Neutrophil (primary cell): Measurements from ENCODE around the gene PLAGL2.
A peak's percentile ranks its signal among the peaks of the same experiment; 100 is the strongest.

ENCODE experiments used
- H3K27ac ChIP-seq: fragments of 200-600 bp; sonication (generic); 2 replicates; pipeline ENCODE4 v1.5.1; 2016; ENCODE audit warnings: mild to moderate bottlenecking, moderate library complexity
- H3K27me3 ChIP-seq: fragments of 200-600 bp; sonication (generic); 2 replicates; pipeline ENCODE4 v1.6.0; 2016; ENCODE audit warnings: mild to moderate bottlenecking
- H3K36me3 ChIP-seq: fragments of 200-600 bp; sonication (generic); 2 replicates; pipeline ENCODE4 v1.5.1; 2017
- H3K4me1 ChIP-seq, 2 experiments: fragments of 200-600 bp in 1 of 2; sonication (generic) in 1 of 2; 1 replicate in 1 of 2; 2 replicates in 1 of 2; pipeline versions ENCODE4 v1.5.1 to v1.6.1; 2013 to 2016; ENCODE audit warnings: low read depth in 1 of 2, low read length in 1 of 2, mild to moderate bottlenecking in 1 of 2, moderate library complexity in 1 of 2; ENCODE audit not compliant: control insufficient read depth in 1 of 2, insufficient read depth in 1 of 2
- H3K4me3 ChIP-seq, 2 experiments: fragments of 200-600 bp in 1 of 2; sonication (generic) in 1 of 2; 1 replicate in 1 of 2; 2 replicates in 1 of 2; pipeline ENCODE4 v1.5.1; 2013 to 2016; ENCODE audit warnings: low read depth in 1 of 2, low read length in 1 of 2, mild to moderate bottlenecking in 1 of 2, moderate library complexity in 1 of 2
- H3K9me3 ChIP-seq: fragments of 200-600 bp; sonication (generic); 2 replicates; pipeline ENCODE4 v1.5.1; 2016
- CTCF ChIP-seq: fragments of 200-600 bp; sonication (generic); IDR thresholded peaks from 2 replicates; pipeline ENCODE4 v1.5.1; 2016; ENCODE audit warnings: antibody characterized with exemption

Gene PLAGL2

GRCh38 chr20:32158943-32159660, 48.4 kb downstream of the PLAGL2 start:
- TF ChIP-seq CTCF = no peak
- H3K27me3 ChIP-seq = no peaks in the 10 kb centered on the region
- H3K27ac ChIP-seq = no peak overlapping the region
- H3K4me3 ChIP-seq = no peak overlapping the region
- no peaks in the 10 kb centered on the region for H3K9me3 ChIP-seq
- peaks cover 78% of the 10 kb centered on the region for H3K36me3 ChIP-seq
- peaks cover 15 to 22% of the 10 kb centered on the region in 2 experiments for H3K4me1 ChIP-seq

- Histone ChIP-seq H3K27me3 (no peaks in the 10 kb centered on the region), H3K4me3 (no peak overlapping the region), H3K4me1 (peaks cover 15 to 22% of the 10 kb centered on the region in 2 experiments), H3K9me3 (no peaks in the 10 kb centered on the region), H3K36me3 (peaks cover 78% of the 10 kb centered on the region), H3K27ac (no peak overlapping the region)
- no peak for TF ChIP-seq CTCF
Measured at GRCh38 chr20:32158351-32158750, 49.2 kb downstream of the PLAGL2 start.

GRCh38 chr20:32157611-32158010, 49.9 kb downstream of the PLAGL2 start:
- Histone ChIP-seq H3K4me3 (no peak overlapping the region), H3K27ac (no peak overlapping the region), H3K9me3 (no peaks in the 10 kb centered on the region), H3K36me3 (peaks cover 80% of the 10 kb centered on the region), H3K4me1 (peaks cover 15 to 22% of the 10 kb centered on the region in 2 experiments), H3K27me3 (no peaks in the 10 kb centered on the region)
- TF ChIP-seq CTCF = no peak

- Histone ChIP-seq H3K4me1 (peaks cover 15 to 22% of the 10 kb centered on the region in 2 experiments), H3K27me3 (no peaks in the 10 kb centered on the region), H3K9me3 (no peaks in the 10 kb centered on the region), H3K27ac (peak overlapping the region; percentile 84), H3K36me3 (peaks cover 79% of the 10 kb centered on the region), H3K4me3 (peak overlapping the region in 1 of 2 experiments; percentile 15)
- TF ChIP-seq CTCF = peak; percentile 58
Measured at GRCh38 chr20:32155017-32155981, 52.2 kb downstream of the PLAGL2 start.

- peaks cover 79% of the 10 kb centered on the region for H3K36me3 ChIP-seq
- peaks cover 15 to 16% of the 10 kb centered on the region in 2 experiments for H3K4me1 ChIP-seq
- no peaks in the 10 kb centered on the region for H3K9me3 ChIP-seq
- H3K4me3 ChIP-seq = no peak overlapping the region
- H3K27ac ChIP-seq = peak overlapping the region; percentile 84
- H3K27me3 ChIP-seq = no peaks in the 10 kb centered on the region
- no peak for TF ChIP-seq CTCF
Measured at GRCh38 chr20:32153771-32154170, 53.8 kb downstream of the PLAGL2 start.
